Activated T-cell treated with anti-CD3 and anti-CD28 coated beads, Interleukin-2, amount 50 U/mL, for 72 hours (primary cell): Measurements from ENCODE around the gene TBL1X. TPM values are rescaled to one million over a fixed set of nuclear protein-coding genes. Genes with fewer than 3 reads are reported as not detected.
"Not testable (repeated sequence)": the region's sequence is repeated elsewhere in the genome, so short reads cannot be mapped to it uniquely, and the experiment has no call there.

Experiments used
- ATAC-seq, 2 donors: fragments of 150-1000 bp; cut with Tn5 transposase; replicated peaks in 1 of 2; 2 replicates each; pipeline ENCODE4 v1.10.0; 2021; ENCODE audit warnings: moderate library complexity in 2 of 2, mild to moderate bottlenecking in 1 of 2
- DNase-seq, 2 donors: peaks; one replicate each; pipeline ENCODE4 v3.0.0; 2021 to 2022; ENCODE audit warnings: mixed read lengths in 1 of 2
- H3K27ac Mint-ChIP-seq: one replicate; pipeline ENCODE4 v1.8.0; 2022; ENCODE audit warnings: mild to moderate bottlenecking, moderate library complexity, mixed read lengths
- H3K27me3 Mint-ChIP-seq: one replicate; pipeline ENCODE4 v1.8.0; 2022; ENCODE audit warnings: low read depth, mixed read lengths
- H3K36me3 Mint-ChIP-seq, 2 donors: one replicate each; pipeline ENCODE4 v1.8.0; 2022; ENCODE audit warnings: mixed read lengths in 2 of 2, mild to moderate bottlenecking in 1 of 2; ENCODE audit not compliant: insufficient read depth in 2 of 2
- H3K4me1 Mint-ChIP-seq: one replicate; pipeline ENCODE4 v1.8.0; 2022; ENCODE audit warnings: low read depth, mixed read lengths
- H3K4me3 Mint-ChIP-seq, 2 donors: one replicate each; pipeline ENCODE4 v1.8.0; 2022; ENCODE audit warnings: mild to moderate bottlenecking in 2 of 2, mixed read lengths in 2 of 2, moderate library complexity in 2 of 2
- H3K9me3 Mint-ChIP-seq, 2 donors: one replicate each; pipeline ENCODE4 v1.8.0; 2022; ENCODE audit warnings: mixed read lengths in 2 of 2
- total RNA-seq, 2 donors: library from RNA; stranded (reverse); gene quantifications; one replicate each; pipeline ENCODE4 v1.2.3, GENCODE V29; 2022

TBL1X gene
- total RNA-seq, 2 donors from 2014 or later, result 52.8 to 55.1 TPM

DNA sequence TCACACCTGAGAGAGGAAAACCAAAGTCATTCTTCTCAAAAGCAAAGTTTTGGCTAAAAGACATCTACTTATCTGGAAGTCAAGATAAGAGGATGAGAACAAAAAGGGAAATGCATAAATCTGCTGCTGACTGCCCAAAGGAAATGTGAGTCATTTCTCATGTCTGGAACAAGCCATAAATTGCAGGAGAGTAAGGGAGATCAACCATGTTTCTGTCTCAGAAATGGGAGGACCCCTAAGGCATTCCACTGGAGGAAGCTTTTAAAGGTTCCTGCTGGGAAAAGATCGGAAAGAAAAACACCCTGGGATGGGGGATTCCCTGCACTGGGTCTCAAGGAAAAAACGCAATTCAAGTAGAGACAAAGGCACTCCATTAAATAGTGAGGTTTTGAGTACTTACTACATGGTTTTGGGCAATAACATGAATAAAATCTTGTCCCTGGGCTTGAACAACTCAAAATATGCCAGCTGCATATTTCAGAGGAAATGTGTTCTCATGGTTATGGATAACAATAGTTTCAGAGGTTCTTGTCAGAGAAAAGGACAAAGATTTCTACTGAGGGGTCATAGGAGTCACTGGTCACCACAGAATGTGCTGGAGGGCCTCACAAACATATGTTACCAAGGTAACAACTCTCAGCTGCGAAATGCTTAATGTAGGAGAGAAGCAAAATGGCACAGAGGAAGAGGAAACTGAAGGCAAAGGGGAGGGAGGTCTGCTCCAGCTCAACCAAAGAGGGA is 281.5 kb downstream of the TBL1X start:
- H3K4me3 Mint-ChIP-seq, result peak overlapping the region; percentile 15 to 29
- ATAC-seq, result no peak
- H3K36me3 Mint-ChIP-seq, result peaks cover 6 to 11% of the 10 kb centered on the region in 2 donors
- H3K27me3 Mint-ChIP-seq, result peaks cover 16% of the 10 kb centered on the region
- no peak overlapping the region for H3K27ac Mint-ChIP-seq
- DNase-seq, result no peak
- peaks cover 23% of the 10 kb centered on the region for H3K4me1 Mint-ChIP-seq
- peaks cover 2 to 6% of the 10 kb centered on the region in 2 donors for H3K9me3 Mint-ChIP-seq

DNA sequence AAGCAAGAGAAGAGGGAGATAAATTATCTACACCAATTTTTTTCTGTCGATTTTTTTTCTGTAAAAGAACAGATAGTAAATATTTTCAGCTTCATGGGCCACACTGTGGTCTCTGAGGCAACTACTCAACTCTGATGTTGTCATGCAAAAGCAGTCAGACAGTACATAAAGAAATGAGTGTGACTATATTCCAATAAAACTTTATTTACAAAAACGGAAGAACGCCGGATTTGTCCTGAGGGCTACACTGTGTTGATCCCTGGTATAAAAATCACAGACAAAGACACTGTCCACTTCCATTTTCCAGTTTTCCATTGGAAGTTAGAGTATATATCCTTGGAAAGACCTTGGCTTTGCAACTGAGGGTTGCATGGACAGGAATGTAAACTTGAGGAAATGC is 282.8 kb downstream of the TBL1X start:
- Mint-ChIP-seq H3K4me1 (peaks cover 23% of the 10 kb centered on the region), H3K9me3 (peaks cover 2 to 6% of the 10 kb centered on the region in 2 donors), H3K4me3 (no peak overlapping the region), H3K27ac (no peak overlapping the region), H3K36me3 (peaks cover 6 to 9% of the 10 kb centered on the region in 2 donors), H3K27me3 (peaks cover 16% of the 10 kb centered on the region)
- DNase-seq, result no peak
- ATAC-seq, result no peak

DNA sequence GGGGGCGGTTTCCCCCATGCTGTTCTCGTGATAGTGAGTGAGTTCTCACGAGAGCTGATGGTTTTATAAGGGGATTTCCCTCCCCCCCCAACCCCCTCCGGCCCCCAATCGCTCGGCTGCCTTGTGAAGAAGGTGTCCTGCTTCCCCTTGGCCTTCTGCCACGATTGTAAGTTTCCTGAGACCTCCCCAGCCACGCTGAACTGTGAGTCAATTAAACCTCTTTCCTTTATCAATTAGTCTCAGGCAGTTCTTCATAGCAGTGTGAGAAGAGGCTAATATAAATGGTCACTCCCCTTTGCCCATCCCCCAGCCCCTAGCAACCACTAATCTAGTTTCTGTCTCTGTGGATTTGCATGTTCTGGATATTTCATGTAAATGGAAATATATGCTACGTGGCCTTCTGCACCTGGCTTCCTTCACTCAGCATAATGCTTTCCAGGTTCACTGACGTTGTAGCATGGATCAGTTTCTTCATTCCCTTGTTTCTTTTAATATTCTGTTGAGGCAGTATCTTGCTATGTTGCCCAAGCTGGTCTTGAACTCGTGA is 284.4 kb downstream of the TBL1X start:
- Mint-ChIP-seq H3K9me3 (peaks cover 2 to 6% of the 10 kb centered on the region in 2 donors), H3K27me3 (peaks cover 16% of the 10 kb centered on the region), H3K36me3 (peaks cover 5 to 9% of the 10 kb centered on the region in 2 donors), H3K27ac (no peak overlapping the region), H3K4me1 (peaks cover 23% of the 10 kb centered on the region), H3K4me3 (no peak overlapping the region)
- ATAC-seq, result no peak
- no peak for DNase-seq

DNA sequence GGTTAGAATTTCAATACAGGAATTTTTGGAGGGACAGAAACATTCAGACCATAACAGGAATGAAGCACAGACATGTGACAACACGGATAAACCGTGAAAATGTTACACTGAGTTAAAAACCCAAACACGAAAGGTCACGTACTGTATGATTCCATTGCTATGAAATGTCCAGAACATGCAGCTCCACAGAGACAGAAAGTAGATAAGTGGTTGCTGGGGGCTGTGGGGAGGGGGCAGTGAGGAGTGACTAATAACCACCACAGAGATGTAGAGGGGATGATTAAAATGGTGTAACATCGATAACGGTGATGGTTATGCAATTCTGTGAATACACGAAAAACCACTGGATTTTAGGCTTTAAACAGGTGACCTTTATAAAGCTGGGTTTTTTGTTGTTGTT is 292.5 kb downstream of the TBL1X start:
- Mint-ChIP-seq H3K27me3 (no peaks in the 10 kb centered on the region), H3K4me1 (no peaks in the 10 kb centered on the region), H3K27ac (no peak overlapping the region), H3K4me3 (no peak overlapping the region), H3K9me3 (peaks cover 2 to 3% of the 10 kb centered on the region in 2 donors), H3K36me3 (peaks cover 0 to 2% of the 10 kb centered on the region in 2 donors)
- ATAC-seq (no peak), DNase-seq (no peak)

DNA sequence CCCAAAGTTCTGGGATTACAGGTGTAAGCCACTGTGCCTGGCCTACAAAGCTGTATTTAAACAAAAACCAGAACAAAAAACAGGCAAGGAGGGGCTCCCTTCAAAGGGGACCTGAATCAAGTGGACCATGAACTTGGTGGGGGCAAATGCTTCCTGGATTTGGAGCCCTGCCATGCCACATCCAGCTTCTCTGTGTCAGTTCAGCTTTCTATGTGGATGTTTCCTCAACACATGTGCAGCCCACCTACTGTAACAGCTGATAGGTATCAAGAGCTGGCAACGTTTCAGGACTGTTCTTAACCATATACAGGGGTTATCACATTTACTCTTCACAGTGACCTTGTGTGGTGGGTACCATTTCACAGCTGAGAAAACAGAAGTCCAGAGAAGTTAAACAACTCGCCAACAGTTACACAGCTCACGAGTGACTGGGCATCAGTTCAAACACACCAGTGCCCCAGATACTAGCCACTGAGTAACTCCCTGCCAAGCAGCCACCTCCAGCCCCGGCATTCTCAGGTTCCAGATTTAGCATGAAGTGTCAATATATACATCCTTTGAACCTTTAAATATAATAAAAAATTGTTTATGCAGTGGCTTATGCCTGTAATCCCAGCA is 293.3 kb downstream of the TBL1X start:
- no peaks in the 10 kb centered on the region for H3K4me1 Mint-ChIP-seq
- no peak overlapping the region for H3K4me3 Mint-ChIP-seq
- H3K36me3 Mint-ChIP-seq, result peaks cover 0 to 2% of the 10 kb centered on the region in 2 donors
- H3K27ac Mint-ChIP-seq, result no peak overlapping the region
- H3K27me3 Mint-ChIP-seq, result no peaks in the 10 kb centered on the region
- DNase-seq, result no peak
- peaks cover 2 to 3% of the 10 kb centered on the region in 2 donors for H3K9me3 Mint-ChIP-seq
- no peak for ATAC-seq

DNA sequence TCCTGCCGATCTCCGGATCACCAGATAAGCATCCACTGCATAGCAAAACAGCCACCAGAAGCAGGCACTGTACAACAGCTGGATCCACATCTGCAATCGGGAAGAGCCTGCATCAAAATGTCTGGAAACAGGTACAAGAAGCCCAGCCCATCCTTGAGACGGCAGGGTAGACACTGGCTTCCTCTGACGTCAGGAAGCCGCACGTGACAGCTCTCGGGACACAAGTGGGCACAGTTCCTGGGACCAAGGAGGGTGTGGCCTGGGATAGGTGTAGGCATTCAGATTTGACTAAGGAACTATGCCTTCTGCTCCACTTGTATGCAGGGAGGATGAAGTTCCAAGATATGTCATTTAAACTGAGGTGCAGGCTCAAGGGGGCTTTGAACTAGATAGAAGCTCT is 294.5 kb downstream of the TBL1X start:
- no peaks in the 10 kb centered on the region for H3K27me3 Mint-ChIP-seq
- H3K4me3 Mint-ChIP-seq, result no peak overlapping the region
- DNase-seq (no peak), ATAC-seq (no peak)
- no peaks in the 10 kb centered on the region for H3K4me1 Mint-ChIP-seq
- peaks cover 2 to 3% of the 10 kb centered on the region in 2 donors for H3K9me3 Mint-ChIP-seq
- H3K27ac Mint-ChIP-seq, result no peak overlapping the region
- H3K36me3 Mint-ChIP-seq, result peaks cover 0 to 2% of the 10 kb centered on the region in 2 donors

DNA sequence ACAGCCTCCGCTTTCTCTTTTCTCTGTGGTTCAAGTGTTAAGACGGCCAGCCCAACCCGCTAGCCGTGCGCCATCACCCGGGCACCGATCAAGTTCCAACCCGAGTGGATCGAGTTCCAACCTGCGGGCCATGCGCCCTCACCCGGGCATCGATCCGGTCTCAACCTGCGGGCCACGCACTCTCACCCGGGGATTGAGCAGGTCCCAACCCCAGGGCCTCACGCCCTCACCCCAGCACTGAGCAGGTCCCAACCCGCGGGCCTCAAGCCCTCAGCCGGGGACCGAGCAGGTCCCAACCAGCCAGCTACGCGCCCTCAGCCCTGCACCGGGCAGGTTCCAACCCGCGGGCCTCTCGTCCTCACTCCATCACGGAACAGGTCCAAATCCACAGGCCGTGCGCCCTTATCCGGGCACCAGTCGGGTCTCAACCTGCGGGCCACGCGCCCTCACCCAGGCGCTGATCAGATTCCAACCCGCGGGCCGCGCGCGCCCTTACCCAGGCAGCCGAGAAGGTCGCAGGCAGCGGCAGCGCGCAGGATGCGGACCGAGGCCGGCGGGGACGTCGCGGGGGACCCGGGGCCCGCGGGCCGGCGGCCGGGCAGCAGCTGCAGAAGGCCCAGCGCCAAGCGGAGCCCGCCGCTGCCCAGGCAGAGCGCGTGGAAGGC is 300.3 kb downstream of the TBL1X start:
- Mint-ChIP-seq H3K4me1 (no peaks in the 10 kb centered on the region), H3K4me3 (no peak overlapping the region), H3K9me3 (no peaks in the 10 kb centered on the region), H3K27me3 (peaks cover 18% of the 10 kb centered on the region), H3K27ac (no peak overlapping the region), H3K36me3 (no peaks in the 10 kb centered on the region)
- ATAC-seq, result no peak
- DNase-seq, result no peak

DNA sequence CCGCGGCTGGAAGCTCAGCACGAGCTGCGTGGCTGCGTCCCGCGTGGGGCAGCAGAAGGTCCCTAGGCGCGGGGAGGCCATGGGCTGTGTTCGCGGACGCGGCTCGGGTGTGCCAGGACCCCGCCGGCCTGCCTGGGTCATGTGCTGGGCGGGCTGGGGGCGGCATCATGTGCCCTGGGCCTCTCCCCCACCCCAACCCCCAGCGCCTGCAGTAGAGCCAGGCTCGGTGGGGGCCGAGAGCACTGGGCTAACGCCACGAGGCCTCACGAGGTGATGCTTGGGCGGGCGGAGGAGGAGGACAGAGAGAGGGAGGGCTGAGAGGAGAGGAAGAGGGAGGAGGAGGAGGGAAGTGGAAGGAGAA is 300.9 kb downstream of the TBL1X start, which contains the start of gene GPR143:
Gene GPR143, minus strand, starts transcription at position 111 of the 361 bp plus-strand sequence. Its CDS starts 30 bp downstream, at position 81.
- Mint-ChIP-seq H3K4me1 (no peaks in the 10 kb centered on the region), H3K27ac (no peak within 1 kb of the TSS), H3K36me3 (no peaks in the 10 kb centered on the region), H3K27me3 (peaks cover 18% of the 10 kb centered on the region), H3K4me3 (no peak within 1 kb of the TSS), H3K9me3 (no peaks in the 10 kb centered on the region)
- no peak for DNase-seq
- no peak for ATAC-seq

DNA sequence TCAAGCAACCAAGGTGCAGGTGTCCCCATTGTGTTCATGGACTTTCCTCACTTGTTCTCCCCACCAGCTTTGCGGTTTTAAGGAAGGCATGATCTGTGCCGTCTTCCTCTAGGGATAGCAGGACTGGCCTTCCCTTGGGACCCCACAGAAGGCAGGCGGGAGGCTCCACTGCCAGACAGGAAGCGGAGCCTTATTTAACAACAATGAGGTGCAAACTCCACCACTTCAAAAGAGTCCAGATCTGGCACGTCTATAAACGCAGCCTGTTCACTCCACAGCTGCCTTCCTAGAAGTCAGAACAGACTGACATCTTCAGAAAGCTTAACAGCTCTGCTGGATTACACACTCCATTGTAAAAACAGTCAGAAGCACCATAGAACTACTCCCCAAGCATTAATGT is 302.5 kb downstream of the TBL1X start:
- no peak for ATAC-seq
- peaks cover 26% of the 10 kb centered on the region for H3K27me3 Mint-ChIP-seq
- H3K27ac Mint-ChIP-seq, result no peak overlapping the region
- H3K4me3 Mint-ChIP-seq, result no peak overlapping the region
- no peaks in the 10 kb centered on the region for H3K36me3 Mint-ChIP-seq
- no peaks in the 10 kb centered on the region for H3K9me3 Mint-ChIP-seq
- no peak for DNase-seq
- H3K4me1 Mint-ChIP-seq, result no peaks in the 10 kb centered on the region

DNA sequence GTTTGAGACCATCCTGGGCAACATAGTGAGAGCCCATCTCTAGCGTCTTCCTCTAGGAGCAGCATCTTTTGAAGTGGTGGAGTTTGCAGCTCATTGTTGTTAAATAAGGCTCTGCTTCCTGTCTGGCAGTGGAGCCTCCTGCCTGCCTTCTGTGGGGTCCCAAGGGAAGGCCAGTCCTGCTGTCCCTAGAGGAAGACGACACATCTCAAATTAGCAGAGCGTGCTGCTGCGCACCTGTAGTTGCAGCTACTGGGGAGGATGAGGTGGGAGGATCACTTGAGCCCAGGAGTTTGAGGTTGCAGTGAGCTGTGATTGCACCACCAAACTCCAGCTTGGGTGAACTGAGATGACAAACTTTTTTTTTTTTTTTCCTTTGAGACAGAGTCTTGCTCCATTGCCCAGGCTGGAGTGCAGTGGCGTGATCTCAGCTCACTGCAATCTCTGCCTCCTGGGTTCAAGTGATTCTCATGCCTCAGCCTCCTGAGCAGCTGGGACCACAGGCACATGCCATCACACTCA is 303.5 kb downstream of the TBL1X start:
- H3K4me1 Mint-ChIP-seq, H3K4me3 Mint-ChIP-seq, ATAC-seq, H3K36me3 Mint-ChIP-seq, H3K27ac Mint-ChIP-seq, H3K9me3 Mint-ChIP-seq, DNase-seq: not testable (repeated sequence)
- H3K27me3 Mint-ChIP-seq, result peaks cover 27% of the 10 kb centered on the region

DNA sequence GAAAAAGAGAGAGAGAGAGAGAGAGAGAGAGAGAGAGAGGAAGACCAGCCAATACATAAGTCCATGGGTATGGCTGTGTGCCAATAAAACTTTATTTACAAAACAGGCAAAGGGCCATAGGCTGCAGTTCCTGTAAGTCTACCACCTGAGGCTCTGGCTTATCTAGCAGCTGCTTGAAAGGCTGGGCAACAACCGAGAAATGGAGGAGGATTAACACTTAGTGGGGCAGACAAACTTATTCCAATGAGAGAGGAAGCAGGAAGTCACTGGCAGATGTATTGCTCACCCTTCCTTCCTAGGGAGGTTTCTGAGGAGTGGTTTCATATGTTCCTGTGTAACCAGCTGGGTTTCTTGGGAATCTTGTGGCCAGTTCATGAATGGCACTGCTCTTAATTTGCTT is 305.5 kb downstream of the TBL1X start:
- H3K4me1 Mint-ChIP-seq, result no peaks in the 10 kb centered on the region
- ATAC-seq, result no peak
- no peaks in the 10 kb centered on the region for H3K36me3 Mint-ChIP-seq

DNA sequence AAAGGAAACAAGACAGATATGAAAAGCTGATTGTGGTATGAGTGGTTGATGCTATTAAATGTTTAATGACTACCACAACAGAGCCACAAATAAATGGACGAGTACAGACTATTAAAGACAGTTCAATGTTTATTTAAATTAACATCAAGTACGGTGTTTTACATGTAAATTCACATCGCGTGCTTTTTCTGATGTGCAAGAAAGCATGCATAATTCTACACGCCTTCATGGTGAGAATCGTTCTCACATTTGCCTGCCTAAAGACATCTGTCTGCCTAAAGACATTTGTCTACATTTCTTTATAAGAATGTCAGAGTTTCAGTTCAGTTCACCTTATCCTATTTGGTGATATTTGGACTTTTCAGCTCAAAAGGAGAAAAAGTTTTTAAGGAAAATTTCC is 308.1 kb downstream of the TBL1X start:
- ATAC-seq, result no peak
- Mint-ChIP-seq H3K27me3 (peaks cover 39% of the 10 kb centered on the region), H3K9me3 (no peaks in the 10 kb centered on the region), H3K36me3 (peaks cover 0 to 1% of the 10 kb centered on the region in 2 donors), H3K4me1 (no peaks in the 10 kb centered on the region), H3K4me3 (no peak overlapping the region), H3K27ac (no peak overlapping the region)
- DNase-seq, result no peak

More for the DNA sequence above, 305.5 kb downstream of the TBL1X start:
- Mint-ChIP-seq H3K27ac (no peak overlapping the region), H3K9me3 (no peaks in the 10 kb centered on the region), H3K27me3 (peaks cover 37% of the 10 kb centered on the region), H3K4me3 (no peak overlapping the region)
- no peak for DNase-seq

DNA sequence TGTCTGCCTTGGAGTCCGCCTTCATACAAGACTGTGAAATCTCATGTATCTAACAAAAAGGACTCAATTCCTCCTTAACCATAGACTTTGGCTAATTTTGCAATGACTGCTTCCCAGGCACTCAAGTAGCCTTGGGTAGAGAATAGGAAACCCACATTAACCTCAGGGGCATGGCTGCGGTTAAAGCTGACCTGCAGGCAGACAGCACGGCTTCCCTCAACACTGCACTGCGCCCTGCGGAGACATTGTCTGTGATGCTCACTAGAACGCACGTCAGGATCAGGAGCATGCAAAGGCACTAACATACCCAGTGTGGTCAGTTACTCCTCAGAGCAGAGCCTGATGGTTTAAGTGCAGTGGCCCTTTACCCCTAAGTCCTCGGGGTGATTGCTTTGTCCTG is 311.1 kb downstream of the TBL1X start:
- Mint-ChIP-seq H3K9me3 (no peaks in the 10 kb centered on the region), H3K4me3 (no peak overlapping the region), H3K4me1 (no peaks in the 10 kb centered on the region), H3K27ac (no peak overlapping the region), H3K27me3 (peaks cover 44% of the 10 kb centered on the region), H3K36me3 (peaks cover 0 to 1% of the 10 kb centered on the region in 2 donors)
- no peak for DNase-seq
- no peak for ATAC-seq
